DLD1 (cell line): ENCODE measurements around the gene CADM2.

Source experiments
- in situ Hi-C: cut with HindIII; loops from 2 replicates; pipeline ENCODE4 v1.10.0; 2017; ENCODE audit warnings: low sequenced_read_pairs

Gene CADM2

DNA sequence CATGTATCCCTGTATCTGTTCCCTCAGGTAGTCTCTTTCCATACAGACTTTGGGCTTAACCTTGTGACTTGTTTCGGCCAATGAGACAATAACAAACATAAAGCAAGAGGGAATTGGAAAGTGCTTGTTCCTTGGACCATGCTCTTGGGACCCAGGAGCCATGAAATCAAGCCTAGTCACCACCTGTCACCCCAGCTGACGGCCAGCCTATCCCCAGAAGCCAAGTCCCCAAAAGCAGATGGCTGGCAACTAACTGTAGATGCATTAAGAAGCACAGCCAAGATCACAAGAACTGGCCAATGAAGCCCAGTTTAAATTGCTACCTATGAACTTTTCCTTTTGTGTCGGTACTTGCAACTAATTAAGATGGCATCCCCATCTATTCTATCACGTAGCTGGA is 822.0 kb downstream of the CADM2 start:
- in situ Hi-C loops: no loop called here

DNA sequence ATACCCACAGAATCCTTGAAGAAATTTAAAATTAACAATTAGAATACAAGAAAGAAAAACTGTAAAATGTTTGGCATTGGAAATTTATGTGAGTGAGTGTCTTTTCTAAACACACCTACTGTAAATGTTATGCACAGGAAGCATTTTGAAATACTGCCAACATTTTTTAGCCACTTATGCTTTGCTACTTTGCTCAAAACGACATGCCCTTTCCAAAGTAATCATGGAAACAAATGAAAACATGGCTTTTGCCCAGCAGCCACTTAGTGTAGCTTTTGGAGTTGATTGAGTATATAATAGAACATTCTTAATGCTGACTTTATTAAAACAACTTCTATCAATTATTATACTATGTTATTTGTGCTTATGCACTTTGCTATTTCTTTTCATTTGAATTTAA is 823.0 kb downstream of the CADM2 start:
- in situ Hi-C loops: no loop called here

DNA sequence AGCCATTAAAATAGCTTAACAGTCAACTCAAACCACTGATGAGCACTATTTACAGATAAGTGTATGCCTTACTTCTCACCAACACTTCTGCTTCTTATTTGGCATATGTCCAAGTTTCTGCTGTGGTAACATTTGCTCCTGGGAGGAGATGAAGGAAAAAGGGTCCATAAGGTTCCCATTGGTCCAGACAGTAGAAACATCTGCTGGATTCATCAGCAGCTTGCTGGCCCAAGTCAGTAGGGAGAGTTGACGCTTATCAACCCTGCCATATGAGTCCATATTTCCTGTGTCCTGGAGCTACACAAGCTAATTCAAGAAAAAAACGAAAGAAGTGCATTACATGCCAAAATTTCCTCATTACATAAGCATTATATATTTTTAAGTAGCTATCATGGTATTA is 824.5 kb downstream of the CADM2 start:
- in situ Hi-C loops: no loop called here

DNA sequence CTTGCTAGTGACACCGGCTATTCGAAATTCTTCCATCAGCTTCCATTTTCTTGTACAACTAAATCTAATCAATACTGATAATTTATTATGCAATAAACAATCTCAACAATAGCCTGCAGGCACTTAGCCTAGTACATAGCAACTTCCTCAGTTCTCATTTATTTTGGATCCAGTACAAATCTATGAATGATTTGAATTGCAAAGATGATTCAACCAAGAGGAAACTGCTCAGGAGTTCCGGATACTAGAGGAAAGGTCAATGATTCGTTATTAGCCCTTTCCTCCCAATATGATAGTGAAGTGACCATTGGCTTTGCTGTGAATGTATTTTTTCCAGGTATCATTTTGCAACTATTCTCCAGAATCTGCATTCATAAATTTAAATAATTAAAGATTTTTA is 827.0 kb downstream of the CADM2 start:
- in situ Hi-C loops: no loop called here

DNA sequence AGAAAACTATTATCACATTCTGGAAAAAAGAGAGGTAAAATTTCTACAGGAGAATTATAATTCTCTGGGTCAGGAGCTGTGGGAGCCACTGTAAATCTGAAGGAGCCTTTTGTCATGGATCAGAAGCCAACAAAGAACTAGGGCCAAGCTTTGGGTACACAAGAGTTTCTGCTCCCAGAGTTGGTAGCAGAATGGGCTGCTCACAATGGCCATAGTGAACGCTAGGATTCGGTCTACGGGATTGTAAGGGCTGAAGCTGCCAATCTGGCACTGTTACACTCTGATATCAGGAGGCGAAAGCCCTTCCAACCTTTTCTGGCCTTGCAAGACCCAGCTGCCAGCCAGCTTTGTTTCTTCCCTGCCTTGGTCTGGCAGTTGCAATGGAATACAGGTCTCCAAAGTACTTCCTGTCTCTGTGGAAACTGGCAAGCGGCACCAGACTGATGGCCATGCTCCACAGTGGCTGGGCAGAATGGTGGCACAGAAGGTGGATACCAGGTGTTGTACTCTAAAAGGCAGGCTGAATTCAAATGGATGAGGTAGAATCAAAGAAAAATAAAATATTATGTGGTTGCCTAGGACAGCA is 831.7 kb downstream of the CADM2 start:
- in situ Hi-C loops: no loop called here

DNA sequence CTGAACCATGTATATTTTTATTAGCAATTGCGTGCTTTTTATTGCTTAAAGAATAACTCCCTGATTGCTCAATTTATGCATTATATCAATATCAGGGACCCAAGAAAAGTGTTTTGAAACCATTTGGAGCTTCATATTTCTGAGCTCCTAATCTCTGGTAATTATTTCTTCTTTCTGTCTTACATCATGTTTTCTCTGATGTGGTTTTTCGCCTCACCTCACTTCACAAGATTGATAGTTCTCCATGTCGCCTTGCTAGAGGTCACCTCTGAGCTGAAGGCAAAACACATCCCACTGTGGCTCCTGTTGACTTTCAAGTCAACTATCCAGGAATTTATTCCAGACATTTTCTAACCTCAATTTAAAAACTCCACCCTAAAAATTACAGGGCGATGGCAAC is 837.4 kb downstream of the CADM2 start:
- in situ Hi-C loops: no loop called here

DNA sequence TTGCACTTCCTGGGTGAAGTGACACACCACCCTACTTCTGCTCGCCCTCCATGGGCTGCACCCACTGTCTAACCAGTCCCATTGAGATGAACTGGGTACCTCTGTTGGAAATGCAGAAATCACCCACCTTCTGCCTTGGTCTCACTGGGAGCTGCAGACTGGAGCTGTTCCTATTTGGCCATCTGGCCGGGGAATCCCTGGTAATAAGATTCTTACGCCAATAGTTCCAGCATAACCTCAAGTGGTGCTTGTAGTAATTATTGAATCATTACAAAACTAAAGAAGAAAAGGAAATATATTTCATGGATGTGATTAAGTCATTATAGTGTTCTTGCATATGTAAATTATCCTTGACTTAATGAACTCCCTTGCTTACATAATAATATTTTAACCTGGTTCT is 841.9 kb downstream of the CADM2 start:
- in situ Hi-C loops: no loop called here

DNA sequence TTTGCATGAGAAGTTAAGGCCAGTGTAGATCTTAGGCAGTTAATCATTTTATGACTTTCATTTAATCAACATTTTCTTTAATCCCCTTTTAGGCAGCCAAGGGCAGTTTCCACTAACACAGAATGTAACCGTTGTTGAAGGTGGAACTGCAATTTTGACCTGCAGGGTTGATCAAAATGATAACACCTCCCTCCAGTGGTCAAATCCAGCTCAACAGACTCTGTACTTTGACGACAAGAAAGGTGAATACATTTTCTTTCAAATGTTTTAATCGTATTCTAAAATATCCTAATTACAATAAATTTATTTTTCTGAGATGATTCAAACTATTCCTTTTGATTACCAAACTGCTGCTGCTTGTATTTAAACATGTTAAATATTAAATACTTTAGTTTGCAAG is 843.2 kb downstream of the CADM2 start:
- in situ Hi-C loops: no loop called here

DNA sequence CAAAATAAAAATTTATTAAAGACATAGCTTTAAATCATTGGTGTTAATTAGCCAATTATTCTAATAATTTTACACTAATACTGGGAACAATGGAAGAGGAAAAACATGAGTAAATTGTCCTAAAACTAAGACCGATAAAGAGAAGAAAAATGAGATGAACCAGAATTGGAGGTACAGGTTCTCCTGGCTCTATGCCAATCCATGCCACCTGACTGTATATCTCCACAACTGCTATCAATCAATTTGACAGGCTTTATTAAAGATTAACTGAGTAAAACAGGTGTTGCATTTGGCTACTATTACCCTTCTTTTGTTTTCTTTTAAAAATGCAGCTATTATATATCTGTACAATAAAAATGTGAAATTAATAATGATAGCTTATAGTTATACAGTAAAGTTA is 850.0 kb downstream of the CADM2 start:
- in situ Hi-C loops: no loop called here

DNA sequence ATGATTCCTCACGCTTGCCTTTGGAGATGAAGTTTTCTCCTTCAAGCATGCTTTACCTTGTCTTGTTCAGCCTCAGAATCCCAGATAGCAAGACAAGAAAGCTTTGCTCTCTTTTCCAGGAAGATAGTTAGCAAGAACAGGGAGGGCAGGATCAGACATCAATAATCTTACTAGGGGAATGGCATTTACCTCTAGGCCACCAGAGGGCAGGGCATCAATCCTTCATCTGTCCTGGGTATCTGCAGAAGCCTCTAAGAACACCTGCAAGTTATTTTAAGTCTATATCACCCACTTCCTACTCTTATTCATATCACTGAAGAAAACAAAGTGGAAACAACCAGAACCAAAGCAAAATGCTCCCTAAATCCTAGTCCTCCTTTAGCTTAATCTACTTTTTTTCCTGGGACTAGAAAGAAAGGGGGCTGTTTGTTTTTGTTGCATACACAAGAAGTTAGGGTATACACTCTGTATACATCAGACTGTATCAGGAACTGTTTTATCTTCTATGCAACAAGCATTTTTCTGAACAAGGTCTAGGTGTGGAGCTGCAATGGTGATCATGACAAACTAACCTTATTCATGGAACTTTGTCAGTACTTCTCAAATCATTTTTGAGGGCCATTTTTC is 862.5 kb downstream of the CADM2 start:
- in situ Hi-C loops: no loop called here

DNA sequence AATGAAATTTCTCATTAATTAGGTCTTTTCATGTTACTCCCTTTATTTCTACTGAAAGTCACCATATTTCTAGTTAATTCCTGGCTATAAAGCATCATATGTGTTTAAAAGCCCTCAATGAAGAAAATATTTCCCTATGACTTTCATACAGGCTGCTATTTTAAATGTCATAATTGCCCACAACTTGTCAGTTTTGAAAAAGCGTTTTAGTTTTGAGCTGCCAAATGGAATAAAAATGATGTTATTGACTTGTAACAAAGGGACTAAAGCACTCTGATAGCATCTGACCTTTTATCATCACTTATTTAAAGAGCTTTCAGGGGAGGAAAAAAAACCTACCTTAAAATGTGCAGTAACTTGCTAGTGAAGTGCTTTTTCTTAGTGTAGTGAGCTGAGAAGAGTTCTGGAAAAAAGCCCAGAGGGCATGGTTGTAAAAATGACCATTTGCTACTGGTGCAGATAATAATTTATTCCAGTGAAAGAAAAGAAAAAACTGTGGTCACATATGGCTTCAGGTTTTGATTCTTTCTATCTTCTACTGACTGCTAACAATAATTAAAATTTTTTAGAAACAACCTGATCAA is 877.2 kb downstream of the CADM2 start:
- in situ Hi-C loops: no loop called here

DNA sequence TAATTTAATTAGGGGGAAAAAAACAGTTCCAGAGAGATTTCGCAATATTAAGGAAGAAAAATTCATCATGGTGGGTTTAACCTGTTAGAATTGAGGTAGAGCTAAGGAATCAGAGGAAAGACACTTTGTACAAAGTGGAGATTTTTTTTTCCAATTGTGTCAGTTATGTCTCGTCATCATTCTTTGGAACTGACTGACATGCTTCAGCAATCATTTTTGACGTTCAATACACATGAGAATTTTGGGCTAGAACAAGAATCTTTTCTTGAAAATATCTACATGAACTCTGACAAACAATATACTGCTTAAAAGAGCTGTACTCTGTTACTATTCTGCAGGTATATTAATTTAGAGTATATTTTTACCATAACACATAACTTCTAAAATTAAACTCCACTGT is 878.6 kb downstream of the CADM2 start:
- in situ Hi-C loops: no loop called here

DNA sequence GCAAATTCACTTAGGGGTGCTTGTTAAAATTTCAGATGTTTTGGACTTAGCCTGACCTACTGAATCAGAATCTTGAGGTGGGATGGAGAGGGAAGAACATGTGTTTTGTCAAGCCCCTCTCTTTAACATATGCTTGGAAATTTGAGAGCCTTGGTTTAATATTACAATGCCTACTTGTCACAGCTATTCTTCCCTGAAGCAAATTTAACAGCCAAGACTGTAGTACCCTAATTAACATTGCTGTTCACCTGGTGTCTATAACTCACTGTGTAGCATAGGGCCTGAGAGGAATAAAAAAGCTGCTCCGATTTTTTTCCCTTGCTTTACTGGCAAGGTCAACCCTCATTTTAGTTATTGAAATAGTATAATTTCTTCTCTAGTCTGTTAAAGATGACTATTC is 880.1 kb downstream of the CADM2 start:
- in situ Hi-C loops: no loop called here

DNA sequence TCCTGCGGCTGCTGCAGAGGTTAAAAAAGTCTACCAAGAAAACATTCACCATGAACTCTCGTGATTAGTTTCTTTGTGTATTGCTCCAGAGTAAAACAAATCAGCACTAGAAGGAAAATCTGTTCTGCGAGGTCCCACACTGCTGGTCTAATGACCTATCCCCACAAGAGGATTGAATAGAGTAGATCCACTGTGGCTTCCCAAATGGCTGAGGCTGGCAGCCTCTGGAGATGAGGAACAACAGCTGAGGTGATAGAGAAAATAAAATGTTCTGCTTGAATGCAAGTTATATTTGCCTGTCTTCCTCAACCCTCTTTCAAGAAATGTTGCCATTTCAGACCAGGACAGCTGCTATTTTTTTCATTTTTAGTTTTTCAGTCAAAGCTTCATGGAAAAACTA is 883.3 kb downstream of the CADM2 start:
- in situ Hi-C loops: no loop called here

DNA sequence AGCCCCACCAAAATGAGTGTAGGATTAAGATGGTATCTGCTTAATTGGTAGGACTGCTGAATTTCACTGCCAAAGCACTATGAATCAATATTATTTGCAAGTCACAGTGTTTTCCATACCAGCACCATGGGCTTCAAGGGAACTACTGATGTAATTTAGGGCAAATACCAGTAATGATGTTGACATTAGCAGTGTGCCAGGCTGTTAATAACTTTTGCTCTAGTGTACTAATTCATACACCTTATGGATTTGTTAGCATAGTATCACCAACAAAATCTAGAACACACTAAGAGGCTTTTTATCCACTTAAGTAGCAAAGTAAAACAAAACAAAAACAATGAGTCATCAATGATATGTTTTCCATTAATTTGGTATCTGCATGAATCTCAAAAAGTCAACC is 888.2 kb downstream of the CADM2 start:
- in situ Hi-C loops: no loop called here

DNA sequence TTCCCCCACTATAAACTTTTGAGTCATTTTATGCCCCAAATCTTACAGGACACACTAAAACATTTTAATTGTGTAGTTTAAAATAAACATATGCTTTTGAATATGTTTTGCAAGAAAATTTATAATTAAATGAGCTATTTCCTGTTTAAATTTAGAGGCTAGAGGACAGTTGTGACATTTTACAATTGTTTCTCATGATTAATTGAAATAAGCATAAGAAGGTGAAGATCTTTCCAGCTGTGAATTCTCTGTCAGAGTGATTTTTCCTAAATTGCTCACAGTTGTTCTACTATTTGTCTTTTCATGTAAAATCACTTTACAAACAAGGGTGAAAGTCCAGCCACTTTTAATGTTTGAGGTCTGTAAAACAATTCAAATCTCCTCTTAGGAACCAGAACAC is 892.3 kb downstream of the CADM2 start:
- in situ Hi-C loops: no loop called here

DNA sequence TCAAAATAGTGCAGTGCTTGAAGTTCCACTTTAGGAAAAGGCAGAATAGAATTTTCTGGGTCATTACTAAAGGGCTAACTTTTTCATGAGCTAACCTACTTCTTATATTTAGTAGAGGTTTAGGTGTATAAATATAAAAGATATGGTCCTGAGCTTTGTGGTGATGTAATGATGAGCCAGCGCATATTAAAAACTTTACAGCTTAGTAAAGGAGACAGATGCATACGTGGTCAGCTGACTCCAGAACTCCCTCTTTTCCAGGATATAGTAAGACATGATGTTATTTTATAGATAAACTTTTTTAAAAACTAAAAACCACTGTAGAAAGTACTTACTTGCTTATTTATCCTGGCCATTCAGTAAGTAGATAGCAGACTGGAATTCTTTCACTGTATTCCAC is 895.0 kb downstream of the CADM2 start:
- in situ Hi-C loops: no loop called here

DNA sequence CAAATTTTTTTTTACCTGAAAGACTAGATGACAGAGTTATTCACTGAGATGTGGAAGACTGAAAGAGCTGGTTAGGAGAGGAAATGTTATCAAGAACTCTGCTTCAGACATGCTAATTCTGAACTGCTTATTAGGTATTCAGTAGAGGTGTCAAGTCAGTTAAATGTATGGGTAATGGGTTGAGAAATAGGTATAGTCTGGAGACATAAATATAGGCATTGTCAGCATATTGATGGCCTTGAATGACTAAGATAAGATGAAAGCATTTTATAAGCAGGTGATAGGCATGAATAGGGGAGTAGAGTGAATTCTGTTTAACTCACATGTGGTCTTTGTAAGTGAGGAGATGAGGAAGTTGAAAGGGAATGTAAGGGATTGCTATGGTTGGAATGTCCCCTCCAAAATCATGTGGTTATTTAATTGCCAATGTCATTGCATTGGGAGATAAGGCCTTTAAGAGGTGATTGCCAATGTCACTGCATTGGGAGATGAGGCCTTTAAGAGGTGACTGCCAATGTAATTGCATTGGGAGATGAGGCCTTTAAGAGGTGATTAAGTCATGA is 904.2 kb downstream of the CADM2 start:
- in situ Hi-C loops: no loop called here

DNA sequence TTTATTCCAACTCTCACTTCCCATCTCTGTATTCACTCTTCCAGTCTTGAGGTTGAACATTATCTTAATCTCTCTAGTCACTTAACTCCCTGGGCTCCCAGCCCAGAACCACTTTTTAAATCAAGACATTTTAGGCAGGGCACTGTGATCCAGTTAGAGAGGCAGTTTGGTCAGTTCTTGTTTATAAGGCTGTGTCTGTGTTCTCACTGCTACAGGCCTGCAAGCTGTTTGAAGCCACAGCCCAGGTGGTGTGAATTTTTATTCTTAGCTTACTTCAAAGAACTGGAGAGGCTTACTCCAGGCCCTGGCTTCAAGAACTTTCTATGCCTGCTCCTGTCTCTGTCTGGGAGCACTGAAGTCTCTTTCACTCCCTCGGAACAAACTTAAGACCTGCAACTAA is 906.1 kb downstream of the CADM2 start:
- in situ Hi-C loops: no loop called here

DNA sequence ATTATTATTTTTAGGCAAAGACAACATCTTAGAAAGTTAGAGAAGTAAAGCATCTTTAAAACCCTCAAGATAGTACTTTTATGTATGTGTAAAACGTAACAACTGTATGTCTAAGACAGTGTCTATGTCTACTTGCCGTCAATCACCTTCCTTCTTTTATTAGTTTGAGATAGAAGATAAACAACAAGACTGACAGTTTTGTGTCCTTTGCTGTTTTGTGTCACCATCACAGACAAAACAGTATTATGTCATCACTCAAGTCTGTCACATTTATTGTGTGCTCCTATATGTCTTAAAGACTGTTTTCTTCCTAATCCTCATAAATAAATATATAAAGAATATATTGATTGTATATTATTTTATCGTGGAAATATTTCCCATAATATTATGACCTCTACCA is 908.3 kb downstream of the CADM2 start:
- in situ Hi-C loops: no loop called here

DNA sequence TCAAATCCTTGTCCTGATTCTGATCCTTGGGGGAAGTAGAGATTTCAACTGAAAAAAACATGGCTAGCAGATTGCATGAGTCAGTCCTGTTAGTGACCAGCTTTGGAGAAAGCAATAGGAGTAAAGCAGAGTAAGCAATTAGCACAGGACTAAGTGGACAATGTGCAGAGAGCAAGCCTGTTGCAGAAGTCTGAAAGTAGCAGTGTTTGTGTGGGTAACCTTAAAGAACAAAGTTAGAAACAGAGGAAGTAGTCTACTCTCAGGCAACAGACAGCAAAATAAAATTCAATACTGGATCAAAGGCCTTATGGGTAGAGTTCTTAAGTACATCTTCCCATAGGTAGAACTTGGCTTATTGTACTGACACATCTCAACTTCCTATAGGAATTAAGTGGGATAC is 916.8 kb downstream of the CADM2 start:
- in situ Hi-C loops: no loop called here

DNA sequence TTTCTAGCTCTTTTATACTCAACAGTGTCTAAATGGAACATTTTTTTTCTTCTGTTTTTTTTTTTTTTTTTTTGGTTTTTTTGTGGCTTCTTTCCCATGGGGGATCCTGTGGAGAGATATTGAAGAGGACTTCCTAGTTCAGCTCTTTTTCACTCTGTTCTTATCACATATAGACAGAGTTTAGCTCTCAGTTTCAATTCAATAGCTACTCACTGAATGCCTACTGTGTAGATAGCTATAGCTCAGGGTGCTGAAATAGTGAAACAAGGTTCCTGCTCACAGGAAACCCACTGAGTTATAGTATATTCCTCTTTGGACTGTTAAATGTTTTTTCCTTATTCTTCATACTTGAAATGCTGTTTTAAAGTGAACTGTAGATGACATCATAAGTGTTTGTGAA is 918.8 kb downstream of the CADM2 start:
- in situ Hi-C loops: no loop called here
